Prostate gland (tissue), 2 donors: Measurements from ENCODE around the gene CNN3.

Source experiments
- CTCF ChIP-seq, 4 experiments: fragments of 200-600 bp in 2 of 4; fragments of 450-650 bp in 2 of 4; sonication (generic) in 2 of 4; IDR thresholded peaks; 1 replicate in 3 of 4; 2 replicates in 1 of 4; pipeline ENCODE4 v1.5.1; 2016 to 2019; ENCODE audit warnings: antibody characterized with exemption in 4 of 4, mild to moderate bottlenecking in 2 of 4, moderate library complexity in 2 of 4
- POLR2A ChIP-seq: fragments of 450-650 bp; IDR thresholded peaks from one replicate; pipeline ENCODE4 v1.6.1; 2016; ENCODE audit warnings: antibody characterized with exemption, mild to moderate bottlenecking
- POLR2AphosphoS5 ChIP-seq: sonication (generic); formaldehyde crosslinking; IDR thresholded peaks from one replicate; pipeline ENCODE4 v1.6.1; 2017; ENCODE audit warnings: antibody characterized with exemption

- TF ChIP-seq CTCF (IDR thresholded peaks at IDR 0.05) (no peak), POLR2AphosphoS5 (no peak), POLR2A (no peak)
These were observed 27.2 kb downstream of the CNN3 start for GRCh38 chr1:94899756-94900155.
